ENCODE data around the gene TEKT1. TPM values are rescaled to one million over a fixed set of nuclear protein-coding genes. Genes with fewer than 3 reads are reported as not detected.
"Not testable (repeated sequence)": the region's sequence is repeated elsewhere in the genome, so short reads cannot be mapped to it uniquely, and the experiment has no call there.

Gene TEKT1
- total RNA-seq, 1 donor from 2014 or later: 0.10 TPM

DNA sequence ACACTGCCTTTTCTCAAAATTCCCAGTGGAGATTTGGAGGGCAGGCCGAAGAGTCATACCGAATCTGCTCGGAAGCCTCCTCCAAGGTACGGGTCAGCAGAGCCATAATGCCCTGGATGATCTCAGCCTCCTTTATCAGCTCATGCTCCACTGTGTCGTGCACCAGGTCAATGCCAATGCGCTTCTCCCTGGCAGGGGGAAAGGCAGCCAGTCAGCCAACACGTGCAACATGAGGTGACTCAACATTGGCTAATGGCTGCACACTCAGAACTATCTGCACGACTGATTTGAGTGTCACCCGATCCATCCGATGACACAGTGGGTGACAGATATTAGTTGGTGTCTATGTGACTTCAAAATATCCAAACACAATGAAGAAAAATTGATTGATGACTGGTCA lies 15.8 kb downstream of the TEKT1 start:
- no peak for DNase-seq

DNA sequence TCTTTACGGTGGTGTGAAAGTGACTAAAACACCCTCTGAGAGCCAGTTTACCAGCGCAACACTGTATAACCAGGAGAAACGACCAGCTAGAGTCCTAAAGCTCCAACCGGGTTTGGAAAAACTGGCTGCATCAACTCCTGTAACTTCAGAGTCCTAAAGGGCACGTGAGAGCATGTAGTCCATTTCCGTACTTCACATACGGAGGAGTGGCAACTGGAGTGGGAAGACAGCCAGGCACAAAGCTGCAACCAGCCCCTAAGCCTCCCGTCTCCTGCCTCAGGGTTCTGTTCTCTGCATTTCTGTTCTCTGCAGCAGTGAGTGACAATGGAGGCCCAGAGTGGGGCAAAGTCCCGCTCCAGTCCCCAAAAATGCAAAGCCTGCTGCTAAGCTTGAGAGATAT lies 19.2 kb downstream of the TEKT1 start:
- DNase-seq: no peak

DNA sequence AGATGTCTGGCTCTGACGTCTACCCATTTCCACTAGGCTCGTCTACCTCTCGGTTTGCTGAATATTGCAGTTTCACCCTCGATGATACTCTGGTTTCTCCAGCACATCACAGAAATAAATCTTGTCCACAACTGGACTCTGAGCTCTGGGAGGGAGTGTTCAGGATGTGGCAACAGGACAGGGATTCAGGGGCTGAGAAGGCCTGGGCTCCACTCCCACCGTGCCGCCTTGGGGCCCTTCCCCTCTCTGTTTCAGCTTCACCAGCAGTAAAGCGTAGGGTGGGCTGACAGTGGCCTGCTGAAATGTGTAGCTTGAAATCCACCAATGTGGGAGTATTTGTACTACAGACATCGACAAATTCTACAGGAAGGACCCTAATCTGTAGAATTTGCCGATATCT lies 20.0 kb downstream of the TEKT1 start:
- DNase-seq: no peak

DNA sequence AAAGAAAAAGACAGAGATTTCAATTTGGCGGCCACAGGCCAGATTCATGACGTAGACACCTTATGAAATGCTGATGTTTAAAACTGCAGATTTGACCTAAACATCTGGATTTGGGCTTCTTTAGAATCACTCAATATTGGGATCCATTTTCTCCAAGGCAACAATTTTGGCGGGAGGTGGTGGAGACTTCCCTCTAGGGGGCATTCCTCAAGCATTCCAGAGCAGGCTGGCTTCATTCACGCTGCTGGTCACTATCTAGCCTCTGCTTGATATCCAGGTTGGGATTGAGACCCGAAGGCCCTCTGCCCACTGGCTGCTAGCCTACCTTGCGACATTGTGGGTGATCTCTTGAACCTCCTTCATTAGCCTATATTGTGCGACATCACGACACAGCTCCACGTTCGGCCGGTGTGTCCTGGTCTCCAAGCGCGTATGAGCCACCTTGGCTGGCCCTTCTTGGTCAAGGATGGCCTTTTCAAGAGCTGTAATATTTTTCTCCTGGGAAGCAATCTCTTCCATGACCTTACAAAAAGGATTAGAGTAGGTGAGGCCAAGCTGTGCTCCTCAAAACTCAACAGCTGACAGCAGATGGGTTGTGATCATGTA lies 31.0 kb downstream of the TEKT1 start:
- no peak for DNase-seq

DNA sequence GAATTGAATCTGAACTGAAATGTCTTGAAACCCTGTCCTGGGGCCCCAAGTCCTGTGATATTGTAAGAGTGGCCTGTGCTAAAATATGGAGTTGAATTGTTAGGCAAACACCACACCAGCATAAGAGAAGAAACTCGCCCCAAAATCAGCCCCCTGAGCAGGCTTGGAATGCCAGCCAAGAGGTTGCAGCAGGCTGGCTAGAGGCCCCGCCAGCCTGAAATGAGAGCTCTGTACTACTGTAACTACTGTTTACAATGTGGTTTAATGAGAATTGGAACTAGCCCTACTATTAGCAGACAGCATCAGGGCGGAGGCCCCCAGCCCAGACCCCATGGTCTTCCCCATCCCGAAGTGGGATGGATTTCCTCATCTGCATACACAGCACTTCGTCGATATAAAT lies 31.8 kb downstream of the TEKT1 start:
- no peak for DNase-seq

DNA sequence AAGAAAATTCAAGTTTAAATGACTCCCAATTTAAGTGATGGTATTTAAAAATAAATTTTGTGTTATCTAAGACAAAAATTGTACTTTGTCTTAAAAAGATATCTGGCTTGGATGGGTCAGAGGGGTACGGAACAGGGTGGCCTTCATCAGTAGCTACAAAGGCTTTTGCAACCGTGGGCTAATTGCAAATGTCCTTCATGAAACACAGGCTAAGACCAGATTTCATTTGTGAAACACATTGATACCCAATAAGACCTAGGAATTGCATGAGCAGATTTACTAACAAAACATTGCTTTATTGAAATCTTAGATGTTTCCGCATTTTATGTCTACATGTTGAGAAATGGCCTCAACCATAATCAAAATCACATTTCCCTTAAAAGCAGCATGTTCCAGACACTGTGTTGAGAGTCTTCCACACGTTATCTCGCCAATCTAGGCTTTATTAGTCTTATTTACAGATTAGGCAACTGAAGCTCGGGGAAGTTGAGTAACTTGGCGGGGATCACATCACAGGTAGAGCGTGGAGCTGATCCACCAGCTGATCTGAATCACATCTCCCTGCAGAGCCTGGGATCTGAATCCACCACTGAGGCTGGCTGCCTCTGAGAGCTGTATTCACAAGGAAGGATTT lies 33.7 kb downstream of the TEKT1 start:
- no peak for DNase-seq

DNA sequence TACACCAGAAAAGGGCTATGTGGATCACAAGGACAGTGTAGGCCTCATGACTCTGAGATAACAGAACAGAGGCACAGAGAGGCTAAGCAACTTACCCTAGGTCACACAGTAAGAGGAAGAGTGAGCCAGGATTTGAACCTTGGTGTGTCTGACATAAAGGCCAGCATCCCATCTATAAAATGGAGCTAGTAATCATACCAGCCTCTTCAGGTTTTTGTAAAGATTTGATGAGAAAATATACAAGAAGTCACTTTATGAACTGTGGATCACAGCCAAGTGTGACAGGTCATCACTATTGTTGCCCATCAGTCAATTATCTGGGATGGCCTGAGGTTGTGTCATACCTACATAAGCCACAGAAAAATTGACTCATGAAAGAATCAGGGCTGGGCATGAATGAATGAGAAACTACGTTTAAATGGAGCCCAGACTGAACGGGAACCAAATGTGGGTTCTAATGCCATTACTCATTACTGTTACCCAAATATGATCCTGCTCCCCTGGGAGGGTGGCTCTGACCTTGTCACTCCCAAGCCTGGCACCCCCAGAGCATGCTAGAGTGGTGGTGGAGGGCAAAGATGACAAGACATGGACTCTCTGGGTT lies 34.5 kb downstream of the TEKT1 start:
- no peak for DNase-seq

DNA sequence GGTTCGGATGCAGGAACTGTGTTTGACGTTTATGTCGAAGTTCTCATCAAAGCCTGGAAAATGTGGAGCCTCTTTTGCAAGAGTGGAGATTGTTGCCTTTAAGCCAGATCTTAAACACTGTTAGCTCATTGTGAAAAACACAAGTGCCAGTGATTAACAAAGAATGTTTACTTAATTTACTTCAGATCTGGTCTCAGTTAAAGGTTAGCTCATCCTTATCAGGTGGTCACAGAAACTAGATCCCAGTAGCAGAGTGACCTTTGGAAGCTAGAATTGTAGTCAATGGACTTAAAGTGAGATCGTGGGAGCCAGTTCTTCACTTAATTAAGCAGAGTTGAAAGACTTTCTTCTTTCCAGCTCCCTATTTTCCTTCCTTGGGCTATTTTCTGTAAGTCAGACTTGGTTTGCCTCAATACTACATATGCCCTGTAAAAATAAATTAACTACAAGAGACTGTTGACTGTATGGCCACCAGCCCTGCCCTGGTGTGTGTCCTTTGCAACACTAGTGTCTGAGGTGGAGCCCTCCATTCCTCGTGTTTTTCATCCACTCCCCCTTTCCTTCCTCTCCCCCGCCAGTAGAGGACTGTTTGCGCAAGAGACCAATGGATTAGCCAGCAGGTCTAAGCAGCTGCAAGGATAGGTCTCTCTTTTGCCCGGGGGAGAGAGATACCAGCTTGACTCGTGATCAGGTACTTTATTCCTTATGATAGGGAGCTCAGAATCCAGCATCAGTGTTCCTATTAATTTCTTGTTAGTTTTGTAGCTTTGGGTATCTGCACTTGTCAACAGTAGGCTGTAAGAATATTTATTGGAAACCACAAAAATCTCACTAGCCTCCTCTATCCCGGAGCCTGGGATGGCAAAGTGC lies 35.3 kb downstream of the TEKT1 start:
- DNase-seq: no peak

DNA sequence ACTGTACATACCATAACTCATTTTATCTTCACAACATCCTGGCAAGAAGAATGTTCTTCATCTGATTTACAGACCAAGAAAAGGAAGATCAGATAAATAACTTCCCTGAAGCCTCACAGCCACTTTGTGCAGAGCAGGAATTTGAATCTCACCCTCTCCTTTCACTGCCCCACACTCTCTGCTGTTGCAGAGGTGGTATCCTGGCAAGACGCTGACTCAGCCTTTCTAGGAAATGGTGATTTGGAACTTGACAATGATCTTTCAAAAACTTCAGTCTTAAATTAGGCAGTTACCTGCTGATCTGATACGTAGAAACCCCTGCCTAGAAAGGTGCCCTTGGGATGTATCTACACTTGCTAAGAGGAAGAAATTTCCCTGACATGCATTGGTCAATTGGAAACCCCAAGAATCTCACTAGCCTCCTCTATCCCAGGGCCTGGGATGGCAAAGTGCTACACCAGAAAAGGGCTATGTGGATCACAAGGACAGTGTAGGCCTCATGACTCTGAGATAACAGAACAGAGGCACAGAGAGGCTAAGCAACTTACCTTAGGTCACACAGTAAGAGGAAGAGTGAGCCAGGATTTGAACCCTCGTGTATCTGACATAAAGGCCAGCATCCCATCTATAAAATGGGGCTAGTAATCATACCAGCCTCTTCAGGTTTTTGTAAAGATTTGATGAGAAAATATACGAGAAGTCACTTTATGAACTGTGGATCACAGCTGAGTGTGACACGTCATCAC lies 37.6 kb downstream of the TEKT1 start:
- no peak for DNase-seq

DNA sequence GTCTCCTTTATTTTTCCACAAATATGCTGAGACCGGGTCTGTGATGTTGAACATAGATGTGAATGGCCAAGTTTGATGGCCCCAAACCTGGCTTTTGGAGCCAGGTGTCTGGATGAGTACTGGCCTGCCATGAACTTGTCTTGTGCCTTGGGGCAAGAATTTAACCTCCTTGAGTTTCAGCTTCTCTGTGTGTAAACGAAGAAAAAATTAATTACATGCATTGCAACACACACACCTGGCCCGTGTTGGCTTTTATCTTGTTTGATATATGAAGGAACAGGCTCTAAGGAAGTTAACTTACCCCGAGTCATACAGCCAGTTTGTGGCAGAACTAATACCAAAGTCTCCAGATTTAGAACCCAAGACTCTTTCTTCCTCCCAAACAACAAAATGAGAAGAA lies 42.4 kb downstream of the TEKT1 start:
- no peak for DNase-seq

DNA sequence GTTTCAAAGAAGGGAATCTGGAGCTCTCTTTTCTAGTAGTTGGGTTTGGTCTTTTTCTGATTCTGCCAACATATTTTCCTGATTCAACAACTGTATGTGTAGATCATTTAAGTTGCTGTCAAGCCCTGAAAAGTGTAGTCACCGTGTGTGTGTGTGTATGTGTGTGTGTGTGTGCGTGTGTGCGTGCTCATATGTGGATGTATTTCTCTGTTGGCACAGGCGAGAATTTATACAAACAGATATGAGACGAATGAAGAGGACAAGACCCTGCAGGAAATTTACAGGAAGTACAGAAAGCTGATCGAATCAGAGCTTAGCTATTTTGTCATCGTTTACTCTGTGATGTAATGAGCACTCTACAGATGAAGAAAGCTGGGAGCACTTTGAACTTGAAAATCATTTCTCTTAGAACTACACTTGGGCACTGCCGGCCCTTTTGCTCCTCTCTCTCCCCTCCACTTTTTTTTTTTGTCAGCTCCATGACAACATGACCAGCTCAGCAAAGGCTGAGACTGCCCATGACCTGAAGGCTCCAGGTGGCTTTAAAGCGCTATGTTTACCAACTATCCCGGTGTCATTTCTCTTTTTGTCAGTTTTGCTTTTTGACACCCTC lies 44.3 kb downstream of the TEKT1 start:
- no peak for DNase-seq

DNA sequence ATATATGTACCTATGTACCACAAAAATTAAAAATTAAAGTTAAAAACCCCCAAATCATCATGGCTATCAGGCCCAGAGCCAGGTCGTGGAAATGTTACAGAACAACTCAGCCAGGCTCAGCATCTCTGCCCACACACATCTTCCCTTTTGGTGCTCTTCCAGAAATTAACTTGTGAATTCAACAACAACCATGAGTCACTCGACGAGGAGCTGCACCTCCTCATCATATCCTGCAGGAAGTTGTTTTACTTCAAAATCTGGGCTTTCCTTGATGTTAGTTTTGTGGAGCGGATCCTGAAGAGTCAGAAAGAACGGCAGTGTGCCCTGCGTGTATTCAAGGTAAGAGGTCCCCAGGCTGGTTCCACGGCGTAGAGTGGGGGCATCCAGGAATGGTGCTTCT lies 44.9 kb downstream of the TEKT1 start:
- DNase-seq: no peak

DNA sequence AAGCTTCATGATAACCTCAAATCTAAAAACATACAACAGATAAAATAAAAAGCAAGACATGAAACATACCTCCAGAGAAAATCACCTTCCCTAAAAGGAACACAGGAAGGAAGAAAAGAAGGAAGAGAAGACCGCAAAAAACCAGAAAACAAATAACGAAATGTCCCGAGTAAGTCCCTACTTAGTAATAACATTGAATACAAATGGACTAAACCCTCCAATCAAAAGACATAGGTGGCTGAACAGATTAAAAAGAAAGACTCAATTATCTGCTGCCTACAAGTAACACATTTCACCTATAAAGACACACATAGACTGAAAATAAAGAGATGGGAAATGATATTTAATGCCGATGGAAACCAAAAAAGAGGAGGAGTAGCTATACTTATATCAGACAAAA lies 49.3 kb downstream of the TEKT1 start:
- DNase-seq: no peak

DNA sequence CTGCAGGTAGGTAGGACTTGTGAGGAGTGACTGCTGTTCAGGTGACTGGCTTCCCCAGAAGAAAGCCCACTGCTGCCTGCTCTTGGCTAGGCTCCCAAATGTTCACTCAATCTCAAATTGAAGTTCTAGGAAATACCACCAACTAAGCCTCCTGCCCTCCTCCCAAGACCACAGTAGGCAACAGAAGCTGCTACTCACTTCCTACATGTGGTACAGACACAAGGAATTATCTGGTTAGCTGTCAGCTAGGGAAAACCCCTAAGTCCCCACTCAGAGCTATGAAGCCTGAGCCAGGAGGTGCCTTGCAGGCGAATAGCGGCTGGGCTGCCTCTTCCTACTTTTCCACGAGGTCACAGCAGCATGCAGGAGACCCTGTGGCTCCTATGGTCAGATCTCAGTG lies 50.6 kb downstream of the TEKT1 start:
- DNase-seq: no peak

DNA sequence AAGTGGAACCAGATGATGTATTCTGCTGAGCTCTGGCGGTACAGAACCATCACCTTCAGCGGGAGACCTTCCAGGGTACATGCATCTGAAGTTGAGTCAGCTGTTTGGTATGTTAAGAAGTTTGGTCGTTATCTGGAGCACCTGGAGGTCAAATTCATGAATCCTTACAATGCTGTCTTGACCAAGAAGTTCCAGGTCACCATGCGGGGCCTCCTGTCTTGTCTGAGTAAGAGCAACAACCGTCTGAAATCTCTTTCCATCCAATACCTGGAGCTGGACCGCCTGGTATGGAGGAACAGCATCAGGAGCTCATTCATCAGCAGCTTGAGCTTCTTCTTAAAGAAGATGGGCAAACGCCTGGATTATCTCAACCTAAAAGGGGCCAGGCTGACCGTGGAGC lies 51.5 kb downstream of the TEKT1 start:
- DNase-seq: no peak

DNA sequence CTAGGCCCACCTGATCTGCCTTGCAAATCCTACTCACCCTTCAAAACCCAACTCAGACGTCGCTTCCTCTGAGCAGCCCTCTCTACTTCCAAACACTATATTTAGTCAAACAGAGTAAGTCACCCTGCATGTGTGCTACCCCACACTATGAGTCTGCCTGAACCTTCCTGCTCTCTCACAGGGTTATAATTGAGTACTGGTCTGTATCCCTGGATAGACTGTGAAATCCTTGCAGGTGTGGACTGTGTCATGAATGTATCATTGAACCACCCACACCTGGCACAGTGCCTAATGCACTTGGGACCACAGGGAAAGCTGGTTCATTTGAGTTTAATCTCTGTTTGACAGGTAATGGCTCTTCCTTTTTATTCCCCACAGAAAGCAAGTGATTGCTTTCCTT lies 52.1 kb downstream of the TEKT1 start:
- DNase-seq: no peak

DNA sequence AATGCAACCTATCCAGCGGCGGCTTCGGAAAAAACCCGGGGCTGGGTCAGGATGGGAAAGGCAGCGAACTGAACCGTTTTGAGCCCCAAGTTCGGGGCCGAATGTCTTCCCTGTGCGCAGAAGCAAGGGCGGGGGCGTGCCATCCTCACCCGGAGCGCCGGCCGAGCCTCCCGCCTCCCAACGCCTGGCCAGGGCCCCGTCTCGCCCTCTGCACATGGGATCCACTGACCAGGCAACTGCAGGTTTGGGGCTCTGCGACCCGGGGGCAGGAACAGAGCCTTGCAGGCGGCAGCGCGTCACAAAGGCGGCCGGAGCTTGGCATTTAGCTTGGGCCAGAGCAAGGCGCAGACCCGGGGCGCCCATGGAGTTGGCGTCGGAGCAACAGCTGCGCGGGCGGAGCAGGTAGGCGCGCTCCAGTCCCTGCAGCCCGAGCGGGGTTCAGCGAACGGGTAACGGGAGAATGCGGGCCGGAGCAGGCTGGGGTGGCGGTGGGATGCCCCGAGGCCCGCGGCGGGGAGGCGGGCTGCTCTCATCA lies 55.6 kb downstream of the TEKT1 start, which contains the start of gene FBXO39:
Gene FBXO39 (plus strand): TSS at position 345 of the 535 bp plus-strand sequence. CDS start 3,654 bp downstream, outside the sequence.
- no peak for DNase-seq

DNA sequence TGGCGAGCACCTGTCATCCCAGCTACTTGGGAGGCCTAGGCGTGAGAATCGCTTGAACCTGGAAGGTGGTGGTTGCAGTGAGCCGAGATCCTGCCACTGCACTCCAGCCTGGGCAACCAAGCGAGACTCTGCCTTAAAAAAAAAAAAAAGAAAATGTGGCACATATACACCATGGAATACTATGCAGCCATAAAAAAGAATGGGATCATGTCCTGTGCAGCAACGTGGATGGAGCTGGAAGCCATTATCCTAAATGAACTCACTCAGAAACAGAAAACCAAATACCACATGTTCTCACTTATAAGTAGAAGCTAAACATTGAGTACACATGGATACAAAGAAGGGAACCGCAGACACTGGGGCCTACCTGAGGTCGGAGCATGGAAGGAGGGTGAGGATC lies 56.6 kb downstream of the TEKT1 start:
- not testable (repeated sequence) for DNase-seq

DNA sequence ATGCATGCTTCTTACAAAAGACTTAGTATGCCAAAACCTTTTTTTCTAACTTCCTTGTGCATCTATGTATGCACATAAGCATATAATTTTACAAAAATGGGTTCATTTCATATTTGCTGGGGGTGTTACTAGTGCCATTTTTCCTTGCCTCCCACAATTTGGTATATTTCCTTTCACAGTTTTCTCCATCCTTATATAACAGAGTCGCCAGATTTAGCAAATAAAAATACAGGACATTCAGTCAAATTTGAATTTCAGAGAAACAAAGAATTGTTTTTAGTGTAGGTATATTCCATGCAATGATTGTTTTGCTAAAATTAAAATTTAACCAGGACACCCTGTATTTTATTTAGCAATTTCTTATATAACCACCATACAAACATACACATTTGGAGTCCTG lies 59.5 kb downstream of the TEKT1 start:
- no peak for DNase-seq

DNA sequence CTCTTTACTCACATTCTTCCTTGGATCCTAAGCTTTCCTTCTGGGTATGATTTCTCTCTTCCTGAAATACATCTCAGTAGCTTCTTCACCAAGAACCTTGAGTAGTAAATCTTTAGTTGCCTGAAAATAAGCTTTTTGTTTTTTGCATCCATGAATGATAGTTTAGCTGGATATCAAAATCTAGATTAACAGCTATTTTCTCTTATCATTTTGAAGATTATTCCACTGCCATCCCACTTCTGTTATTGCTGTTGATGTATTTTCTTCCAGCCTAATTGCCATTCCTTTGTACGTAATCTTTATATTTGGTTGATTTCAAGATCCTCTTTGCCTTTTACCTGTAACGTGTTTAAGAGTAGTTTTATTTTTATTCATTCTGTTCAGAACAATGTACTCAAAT lies 63.1 kb downstream of the TEKT1 start:
- no peak for DNase-seq

DNA sequence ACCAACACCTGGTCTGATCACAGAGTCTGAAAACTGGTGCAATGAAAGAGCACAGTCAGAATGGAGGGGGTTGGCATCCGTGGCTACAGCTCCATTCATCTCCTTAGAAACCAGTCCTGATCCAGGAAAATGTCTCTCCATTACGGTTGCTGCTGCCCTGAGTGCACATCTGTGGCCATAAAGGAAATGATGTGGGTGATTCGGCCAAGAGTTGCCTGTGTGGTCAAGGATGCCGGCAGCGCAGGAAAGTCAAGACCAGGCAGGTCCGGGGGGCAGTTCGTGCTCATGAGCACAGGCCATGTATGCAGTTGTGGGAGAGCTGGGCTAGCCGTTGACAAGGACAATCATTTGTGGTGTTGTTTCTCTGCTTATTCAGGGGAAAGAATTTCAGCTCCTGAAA lies 69.8 kb downstream of the TEKT1 start:
- no peak for DNase-seq

DNA sequence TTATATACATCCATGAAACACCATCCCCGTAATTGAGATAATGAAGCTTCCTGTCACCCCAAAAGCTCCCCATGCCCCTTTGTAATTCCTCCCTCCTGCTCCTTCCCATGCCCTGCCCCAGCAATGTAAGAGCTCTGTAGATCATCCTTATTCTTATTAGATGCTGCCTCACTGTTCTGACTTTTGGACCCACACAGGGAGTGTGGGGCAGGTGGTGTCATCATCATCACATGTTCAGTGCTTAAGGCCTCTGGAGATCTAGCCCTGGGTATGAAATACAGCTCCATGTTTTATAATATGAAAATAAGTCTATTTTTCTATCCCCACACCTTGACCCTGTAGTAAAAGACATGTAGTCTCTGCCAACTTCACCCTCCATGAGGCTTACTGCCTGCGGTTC lies 73.8 kb downstream of the TEKT1 start:
- no peak for DNase-seq

Data from skin of body (tissue), 2 donors.